NCI-H748 treated with DMSO at 0.1 percent for 48 hours (cell line): ENCODE data around the gene PTRH2.

ENCODE experiments used
- DNase-seq: peaks from one replicate; lab custom pipeline; 2025; lab: John Stamatoyannopoulos, UW

The PTRH2 gene

GRCh38 chr17:59719526-59719925, 12.3 kb upstream of the PTRH2 start:
- no peak for DNase-seq

- no peak for DNase-seq
These were observed 9.2 kb upstream of the PTRH2 start for GRCh38 chr17:59716427-59716826.

GRCh38 chr17:59714255-59714654, 7.0 kb upstream of the PTRH2 start:
- DNase-seq, result no peak

GRCh38 chr17:59712862-59713261, 5.6 kb upstream of the PTRH2 start:
- no peak for DNase-seq

- no peak for DNase-seq
These were observed 4.7 kb upstream of the PTRH2 start for GRCh38 chr17:59711936-59712335.

- DNase-seq, result no peak
These were observed 771 bp upstream of the PTRH2 start for GRCh38 chr17:59707971-59708430.

- no peak for DNase-seq
These were observed 4.9 kb downstream of the PTRH2 start for GRCh38 chr17:59702304-59702703.

- no peak for DNase-seq
These were observed 7.4 kb downstream of the PTRH2 start for GRCh38 chr17:59699786-59700185.

GRCh38 chr17:59699218-59699617, 8.0 kb downstream of the PTRH2 start:
- DNase-seq, result no peak

- no peak for DNase-seq
These were observed 9.1 kb downstream of the PTRH2 start for GRCh38 chr17:59698143-59698542.

- no peak for DNase-seq
These were observed 10.4 kb downstream of the PTRH2 start for GRCh38 chr17:59696682-59697277.

GRCh38 chr17:59695945-59696681, 11.1 kb downstream of the PTRH2 start:
- no peak for DNase-seq

- DNase-seq, result no peak
These were observed 12.9 kb downstream of the PTRH2 start for GRCh38 chr17:59694344-59694743.

GRCh38 chr17:59693582-59693981, 13.6 kb downstream of the PTRH2 start:
- no peak for DNase-seq

GRCh38 chr17:59688496-59688895, 18.7 kb downstream of the PTRH2 start:
- no peak for DNase-seq

GRCh38 chr17:59688008-59688407, 19.2 kb downstream of the PTRH2 start:
- DNase-seq, result no peak

- DNase-seq, result no peak
These were observed 22.3 kb downstream of the PTRH2 start for GRCh38 chr17:59684967-59685366.

- DNase-seq, result no peak
These were observed 23.9 kb downstream of the PTRH2 start for GRCh38 chr17:59683283-59683682.

- no peak for DNase-seq
These were observed 26.9 kb downstream of the PTRH2 start for GRCh38 chr17:59680314-59680713.

GRCh38 chr17:59678918-59679317, 28.3 kb downstream of the PTRH2 start:
- no peak for DNase-seq

- DNase-seq, result no peak
These were observed 30.5 kb downstream of the PTRH2 start for GRCh38 chr17:59676716-59677115.

- DNase-seq, result no peak
These were observed 32.0 kb downstream of the PTRH2 start for GRCh38 chr17:59675231-59675630.

GRCh38 chr17:59671386-59671785, 35.8 kb downstream of the PTRH2 start:
- DNase-seq, result no peak

- no peak for DNase-seq
These were observed 37.3 kb downstream of the PTRH2 start for GRCh38 chr17:59669944-59670343.
